OCI-LY7 (cell line): ENCODE data around the gene MTHFR. TPM values are rescaled to one million over a fixed set of nuclear protein-coding genes. Genes with fewer than 3 reads are reported as not detected.

Experiments used
- BruUV-seq: library from RNA; stranded (reverse); fragments of 400-500 nt; replicated peaks from 2 replicates; lab custom pipeline; 2021; lab: Mats Ljungman, UMichigan
- CTCF ChIA-PET: fragments of 300-600 bp; sonication (Branson Sonifier 250); formaldehyde crosslinking; loops from one replicate; lab custom pipeline; 2022; ENCODE audit warnings: antibody characterized with exemption; ENCODE audit not compliant: unreplicated experiment; lab: Charles Lee
- POLR2A ChIA-PET: fragments of 300-600 bp; sonication (Branson Sonifier 250); formaldehyde crosslinking; loops from one replicate; lab custom pipeline; 2022; ENCODE audit warnings: antibody characterized with exemption; lab: Charles Lee
- DNase-seq: peaks from one replicate; pipeline ENCODE4 v3.0.0-alpha.2; 2015; ENCODE audit warnings: low spot score
- H2AFZ ChIP-seq: fragments of 200-600 bp; sonication (generic), shearing (Covaris generic); 2 replicates; pipeline ENCODE4 v1.6.1; 2014; ENCODE audit warnings: mild to moderate bottlenecking, antibody characterized with exemption, low read length, moderate library complexity
- H3K27ac ChIP-seq: fragments of 200-600 bp; sonication (generic); 2 replicates; pipeline ENCODE4 v1.5.1; 2014; ENCODE audit warnings: mixed run types, low read depth, mild to moderate bottlenecking, moderate library complexity, low read length, inconsistent platforms; ENCODE audit not compliant: poor library complexity, severe bottlenecking
- H3K36me3 ChIP-seq: fragments of 200-600 bp; sonication (generic); 2 replicates; pipeline ENCODE4 v1.6.1; 2014; ENCODE audit warnings: mild to moderate bottlenecking, antibody characterized with exemption, low read length, moderate library complexity, mixed read lengths; ENCODE audit not compliant: insufficient read depth
- H3K4me1 ChIP-seq: fragments of 200-600 bp; sonication (generic); 2 replicates; pipeline ENCODE4 v1.5.1; 2014; ENCODE audit warnings: mild to moderate bottlenecking, low read length; ENCODE audit not compliant: insufficient read depth, poor library complexity, severe bottlenecking
- H3K4me2 ChIP-seq: fragments of 200-600 bp; sonication (generic); 2 replicates; pipeline ENCODE4 v1.6.1; 2014; ENCODE audit warnings: mild to moderate bottlenecking, low read length
- H3K4me3 ChIP-seq: fragments of 200-600 bp; sonication (generic); 2 replicates; pipeline ENCODE4 v1.5.1; 2014; ENCODE audit warnings: mild to moderate bottlenecking, low read depth, low read length; ENCODE audit not compliant: poor library complexity, severe bottlenecking
- H3K79me2 ChIP-seq: fragments of 200-600 bp; sonication (generic); 2 replicates; pipeline ENCODE4 v1.6.1; 2016; ENCODE audit warnings: low read depth, mild to moderate bottlenecking, low read length, moderate library complexity, mixed read lengths; ENCODE audit not compliant: insufficient read depth
- H3K9me2 ChIP-seq: fragments of 200-600 bp; sonication (generic); 2 replicates; pipeline ENCODE4 v1.6.1; 2016; ENCODE audit warnings: mild to moderate bottlenecking, low read length, mixed read lengths; ENCODE audit not compliant: insufficient read depth
- H3K9me3 ChIP-seq: fragments of 200-600 bp; sonication (generic); 2 replicates; pipeline ENCODE4 v1.6.1; 2014; ENCODE audit warnings: mild to moderate bottlenecking, mixed run types, low read length, mixed read lengths
- H4K20me1 ChIP-seq: fragments of 200-600 bp; sonication (generic); 2 replicates; pipeline ENCODE4 v1.6.1; 2014; ENCODE audit warnings: mild to moderate bottlenecking, antibody characterized with exemption, low read length, moderate library complexity, mixed read lengths; ENCODE audit not compliant: insufficient read depth
- EZH2phosphoT487 ChIP-seq: fragments of 200-600 bp; sonication (generic); IDR thresholded peaks from 2 replicates; pipeline ENCODE4 v1.6.1; 2018; ENCODE audit warnings: low read depth, borderline replicate concordance, mild to moderate bottlenecking, mixed run types, antibody characterized with exemption, low read length, moderate library complexity, mixed read lengths
- intact Hi-C: fragments of 100-400 bp; cut with micrococcal nuclease; formaldehyde crosslinking; loops from one replicate; pipeline ENCODE4 v1.10.0; 2022; ENCODE audit not compliant: unreplicated experiment
- small RNA-seq: library from RNA; depleted of rRNA; stranded (forward); fragments of <200 nt; gene quantifications from one replicate; pipeline ENCODE3, GENCODE V24; 2014
- total RNA-seq, 2 experiments: library from RNA; depleted of rRNA in 1 of 2; stranded (reverse); fragments of >200 nt in 1 of 2; shearing (Covaris generic) in 1 of 2; gene quantifications; 2 replicates each; pipeline ENCODE4 v1.2.3, GENCODE V29; 2014 to 2022
- TF ChIP-seq, protein P1 (sequence below): fragments of 200-600 bp; sonication (generic); conservative IDR thresholded peaks from 2 replicates; pipeline ENCODE4 v1.5.1; 2014; ENCODE audit warnings: mild to moderate bottlenecking, antibody characterized with exemption, low read length, moderate library complexity, mixed read lengths

MTHFR gene
- total RNA-seq, 2 experiments from 2014 or later = 31.6 to 54.6 TPM

DNA sequence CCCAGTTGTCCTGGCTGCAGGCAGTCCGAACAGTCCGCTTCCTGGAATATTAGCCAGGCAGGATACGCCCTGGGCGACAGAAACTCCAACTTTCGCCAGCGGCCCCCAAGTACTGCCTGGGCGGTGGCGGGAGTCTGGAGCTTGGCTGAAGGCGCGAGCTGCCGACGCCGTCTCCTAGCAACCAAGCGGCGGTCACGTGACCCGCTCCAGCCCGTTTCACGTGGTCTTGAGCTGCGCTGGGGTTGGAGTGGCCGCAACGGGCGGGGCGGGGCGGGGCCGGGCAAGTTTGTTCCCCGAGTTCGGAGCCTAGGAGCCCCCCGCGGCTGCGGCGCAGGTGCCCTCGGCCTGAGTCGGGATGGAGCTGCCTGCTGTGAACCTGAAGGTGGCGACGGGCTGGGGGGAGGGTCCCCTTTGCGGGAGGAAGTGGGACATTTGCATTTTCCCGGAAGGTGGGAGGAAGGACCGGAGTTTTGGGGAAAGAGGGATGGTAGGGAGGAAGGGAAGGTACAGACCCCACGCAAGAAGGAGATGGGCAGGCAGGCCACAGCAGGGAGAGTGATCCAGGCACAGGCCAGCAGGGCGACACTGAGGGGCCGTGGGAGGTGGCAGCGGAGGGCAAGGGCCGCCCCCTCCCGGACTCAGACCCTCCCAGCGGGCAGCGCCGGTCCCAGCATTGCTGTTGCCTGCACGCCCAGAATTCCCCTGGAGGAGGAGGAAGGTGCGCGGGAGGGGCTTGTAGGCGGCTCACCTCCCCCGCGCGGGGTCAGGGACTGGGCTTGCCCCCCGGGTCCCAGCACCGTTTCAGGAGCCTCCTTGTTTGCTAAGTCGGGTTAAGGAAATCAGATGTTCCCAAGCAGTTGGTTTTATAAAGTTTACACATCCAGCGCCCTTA lies 69.7 kb downstream of the MTHFR start, which contains the start of gene AGTRAP:
AGTRAP (plus strand) TSS at position 283 of the 892 bp plus-strand sequence; CDS start at position 356, 73 bp downstream.
- H3K27ac ChIP-seq = peak within 1 kb of the TSS; percentile 48
- peak within 1 kb of the TSS; percentile 89 for H3K4me2 ChIP-seq
- ChIA-PET CTCF (interaction anchor here (0.5 kb wide), 1 partner anchor 67 kb away, joined by 5 read pairs; no protein-coding TSS in a partner anchor), POLR2A (interaction anchor here (0.7 to 1.5 kb wide), 4 partner anchors 17 to 174 kb away, joined by 3 to 5 read pairs (median 3); no protein-coding TSS in a partner anchor)
- intact Hi-C loops = loop anchor here (2.0 to 10.0 kb wide), 2 partner anchors 67 to 249 kb away; partner anchors contain the start of gene MFN2
- peaks cover 17% of the 10 kb centered on the region for H3K4me1 ChIP-seq
- no peaks in the 10 kb centered on the region for H4K20me1 ChIP-seq
- H2AFZ ChIP-seq = peak within 1 kb of the TSS; percentile 78
- no peaks in the 10 kb centered on the region; the same call in 1 of the 2 replicates for H3K79me2 ChIP-seq
- TF ChIP-seq, protein P1, sequence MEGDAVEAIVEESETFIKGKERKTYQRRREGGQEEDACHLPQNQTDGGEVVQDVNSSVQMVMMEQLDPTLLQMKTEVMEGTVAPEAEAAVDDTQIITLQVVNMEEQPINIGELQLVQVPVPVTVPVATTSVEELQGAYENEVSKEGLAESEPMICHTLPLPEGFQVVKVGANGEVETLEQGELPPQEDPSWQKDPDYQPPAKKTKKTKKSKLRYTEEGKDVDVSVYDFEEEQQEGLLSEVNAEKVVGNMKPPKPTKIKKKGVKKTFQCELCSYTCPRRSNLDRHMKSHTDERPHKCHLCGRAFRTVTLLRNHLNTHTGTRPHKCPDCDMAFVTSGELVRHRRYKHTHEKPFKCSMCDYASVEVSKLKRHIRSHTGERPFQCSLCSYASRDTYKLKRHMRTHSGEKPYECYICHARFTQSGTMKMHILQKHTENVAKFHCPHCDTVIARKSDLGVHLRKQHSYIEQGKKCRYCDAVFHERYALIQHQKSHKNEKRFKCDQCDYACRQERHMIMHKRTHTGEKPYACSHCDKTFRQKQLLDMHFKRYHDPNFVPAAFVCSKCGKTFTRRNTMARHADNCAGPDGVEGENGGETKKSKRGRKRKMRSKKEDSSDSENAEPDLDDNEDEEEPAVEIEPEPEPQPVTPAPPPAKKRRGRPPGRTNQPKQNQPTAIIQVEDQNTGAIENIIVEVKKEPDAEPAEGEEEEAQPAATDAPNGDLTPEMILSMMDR = peak; percentile 31
- TF ChIP-seq EZH2phosphoT487 = no peak
- H3K4me3 ChIP-seq = peak within 1 kb of the TSS; percentile 81
- H3K36me3 ChIP-seq = no peaks in the 10 kb centered on the region
- BruUV-seq = no TSS peak
- no peaks in the 10 kb centered on the region for H3K9me2 ChIP-seq
- no peaks in the 10 kb centered on the region for H3K9me3 ChIP-seq
- DNase-seq = peak; percentile 93

Small RNA genes within 50 kb of the gene (small RNA-seq; reads per million reads assigned to genes)
- gene RF02156 = not detected
- gene RF02157 = not detected
- not detected for gene RF02158

Other genes with a start within 250 kb of the MTHFR start
- gene FBXO2, start 151.5 kb downstream of the MTHFR start, total RNA-seq (2014; rRNA removed; shearing (Covaris generic)) = 1.8 and 2.7 TPM in 2 replicates
- gene FBXO2, start 151.5 kb downstream of the MTHFR start, total RNA-seq (2022) = 6.0 and 6.1 TPM in 2 replicates
- gene FBXO44, start 151.1 kb downstream of the MTHFR start, total RNA-seq (2014; rRNA removed; shearing (Covaris generic)) = 11.4 and 16.2 TPM in 2 replicates
- gene FBXO44, start 151.1 kb downstream of the MTHFR start, total RNA-seq (2022) = 16.4 and 20.8 TPM in 2 replicates
- 0.38 and 0.57 TPM in 2 replicates for gene FBXO6, start 141.8 kb downstream of the MTHFR start, total RNA-seq (2014; rRNA removed; shearing (Covaris generic))
- gene FBXO6, start 141.8 kb downstream of the MTHFR start, total RNA-seq (2022) = 1.4 and 1.7 TPM in 2 replicates
- 121 and 144 TPM in 2 replicates for gene MAD2L2, start 124.8 kb downstream of the MTHFR start, total RNA-seq (2014; rRNA removed; shearing (Covaris generic))
- 89.7 and 97.8 TPM in 2 replicates for gene MAD2L2, start 124.8 kb downstream of the MTHFR start, total RNA-seq (2022)
- 0.05 and 0.19 TPM in 2 replicates for gene DRAXIN, start 114.3 kb downstream of the MTHFR start, total RNA-seq (2014; rRNA removed; shearing (Covaris generic))
- gene DRAXIN, start 114.3 kb downstream of the MTHFR start, total RNA-seq (2022) = 0.11 and 0.15 TPM in 2 replicates
- 20.5 and 40.0 TPM in 2 replicates for gene AGTRAP, start 69.8 kb downstream of the MTHFR start, total RNA-seq (2014; rRNA removed; shearing (Covaris generic))
- 34.7 and 36.1 TPM in 2 replicates for gene AGTRAP, start 69.8 kb downstream of the MTHFR start, total RNA-seq (2022)
- 4.2 and 8.0 TPM in 2 replicates for gene C1orf167, start 43.8 kb downstream of the MTHFR start, total RNA-seq (2014; rRNA removed; shearing (Covaris generic))
- 1.7 and 3.9 TPM in 2 replicates for gene C1orf167, start 43.8 kb downstream of the MTHFR start, total RNA-seq (2022)
- gene CLCN6, start 227 bp upstream of the MTHFR start, total RNA-seq (2014; rRNA removed; shearing (Covaris generic)) = 16.1 and 19.7 TPM in 2 replicates
- 51.3 and 65.8 TPM in 2 replicates for gene CLCN6, start 227 bp upstream of the MTHFR start, total RNA-seq (2022)
- not detected in 2 replicates for gene NPPA, start 41.8 kb upstream of the MTHFR start, total RNA-seq (2014; rRNA removed; shearing (Covaris generic))
- gene NPPA, start 41.8 kb upstream of the MTHFR start, total RNA-seq (2022) = not detected in 2 replicates
- not detected in 2 replicates for gene NPPB, start 53.0 kb upstream of the MTHFR start, total RNA-seq (2014; rRNA removed; shearing (Covaris generic))
- not detected in 2 replicates for gene NPPB, start 53.0 kb upstream of the MTHFR start, total RNA-seq (2022)
- gene KIAA2013, start 120.5 kb upstream of the MTHFR start, total RNA-seq (2014; rRNA removed; shearing (Covaris generic)) = 42.3 and 48.3 TPM in 2 replicates
- gene KIAA2013, start 120.5 kb upstream of the MTHFR start, total RNA-seq (2022) = 43.7 and 47.2 TPM in 2 replicates
- gene PLOD1, start 128.8 kb upstream of the MTHFR start, total RNA-seq (2014; rRNA removed; shearing (Covaris generic)) = 9.4 and 11.3 TPM in 2 replicates
- 9.7 and 11.7 TPM in 2 replicates for gene PLOD1, start 128.8 kb upstream of the MTHFR start, total RNA-seq (2022)
- 28.3 and 32.2 TPM in 2 replicates for gene MFN2, start 174.5 kb upstream of the MTHFR start, total RNA-seq (2014; rRNA removed; shearing (Covaris generic))
- 52.7 and 55.9 TPM in 2 replicates for gene MFN2, start 174.5 kb upstream of the MTHFR start, total RNA-seq (2022)
- 75.2 and 102 TPM in 2 replicates for gene MIIP, start 213.5 kb upstream of the MTHFR start, total RNA-seq (2014; rRNA removed; shearing (Covaris generic))
- gene MIIP, start 213.5 kb upstream of the MTHFR start, total RNA-seq (2022) = 48.5 and 57.9 TPM in 2 replicates